CD14-positive monocyte (primary cell): ENCODE data around the gene TTC1. TPM values are rescaled to one million over a fixed set of nuclear protein-coding genes. Genes with fewer than 3 reads are reported as not detected.

Source experiments
- DNase-seq, 3 donors: peaks; one replicate each; pipeline ENCODE4 v3.0.0-alpha.2; 2011 to 2022
- H2AFZ ChIP-seq: 2 replicates; pipeline ENCODE4 v1.6.0; 2012; ENCODE audit warnings: mild to moderate bottlenecking, low read depth, low read length, inconsistent platforms; ENCODE audit not compliant: insufficient read depth, poor library complexity, severe bottlenecking
- H3K27ac ChIP-seq, 2 donors: 1 replicate in 1 of 2; 2 replicates in 1 of 2; pipeline ENCODE4 v1.5.1; 2012 to 2013; ENCODE audit warnings: low read length in 2 of 2, control low read depth in 1 of 2, inconsistent platforms in 1 of 2, low read depth in 1 of 2, mild to moderate bottlenecking in 1 of 2
- H3K27me3 ChIP-seq, 2 donors: one replicate each; pipeline versions ENCODE4 v1.6.0 to v1.6.1; 2011 to 2013; ENCODE audit warnings: low read length in 2 of 2; ENCODE audit not compliant: control insufficient read depth in 2 of 2, insufficient read depth in 2 of 2
- H3K36me3 ChIP-seq, 2 donors: replicated peaks in 1 of 2; 1 replicate in 1 of 2; 2 replicates in 1 of 2; pipeline versions ENCODE4 v1.5.1 to v1.6.1; 2012 to 2013; ENCODE audit warnings: low read length in 2 of 2, control low read depth in 1 of 2, inconsistent platforms in 1 of 2, mild to moderate bottlenecking in 1 of 2; ENCODE audit not compliant: insufficient read depth in 2 of 2, control insufficient read depth in 1 of 2
- H3K4me1 ChIP-seq, 2 donors: 1 replicate in 1 of 2; 2 replicates in 1 of 2; pipeline versions ENCODE4 v1.5.1 to v1.6.1; 2012 to 2013; ENCODE audit warnings: low read length in 2 of 2, control low read depth in 1 of 2, inconsistent platforms in 1 of 2, mild to moderate bottlenecking in 1 of 2, moderate library complexity in 1 of 2; ENCODE audit not compliant: insufficient read depth in 2 of 2, control insufficient read depth in 1 of 2
- H3K4me2 ChIP-seq: replicated peaks from 2 replicates; pipeline ENCODE3; 2012; ENCODE audit warnings: low read length, moderate library complexity, mild to moderate bottlenecking; ENCODE audit not compliant: poor library complexity, severe bottlenecking; ENCODE audit errors: extremely low read depth
- H3K4me3 ChIP-seq, 3 experiments: fragments of 200-600 bp in 1 of 3; sonication (generic) in 1 of 3; replicated peaks in 1 of 3; 1 replicate in 2 of 3; 2 replicates in 1 of 3; pipeline ENCODE4 v1.5.1; 2011 to 2013; ENCODE audit warnings: low read length in 3 of 3, mild to moderate bottlenecking in 3 of 3, control low read depth in 2 of 3, low read depth in 2 of 3, inconsistent platforms in 1 of 3, moderate library complexity in 1 of 3
- H3K79me2 ChIP-seq: 2 replicates; pipeline ENCODE4 v1.6.0; 2012; ENCODE audit warnings: mild to moderate bottlenecking, control low read depth, inconsistent platforms, low read length, moderate library complexity; ENCODE audit not compliant: insufficient read depth
- H3K9ac ChIP-seq: 2 replicates; pipeline ENCODE4 v1.6.0; 2017; ENCODE audit warnings: low read length, mild to moderate bottlenecking; ENCODE audit not compliant: insufficient read depth, poor library complexity, severe bottlenecking
- H3K9me3 ChIP-seq, 2 donors: replicated peaks in 1 of 2; 1 replicate in 1 of 2; 2 replicates in 1 of 2; pipeline versions ENCODE4 v1.5.1 to v1.6.1; 2012 to 2013; ENCODE audit warnings: low read length in 2 of 2, control low read depth in 1 of 2; ENCODE audit not compliant: control insufficient read depth in 1 of 2, insufficient read depth in 1 of 2
- H4K20me1 ChIP-seq: 2 replicates; pipeline ENCODE4 v1.6.0; 2012; ENCODE audit warnings: mild to moderate bottlenecking, low read length, control low read depth, moderate library complexity; ENCODE audit not compliant: insufficient read depth
- H3K27ac Mint-ChIP-seq, 7 donors: one replicate each; pipeline ENCODE4 v1.8.0; 2020; ENCODE audit warnings: mild to moderate bottlenecking in 7 of 7, mixed read lengths in 7 of 7, moderate library complexity in 6 of 7, inconsistent platforms in 2 of 7
- H3K27me3 Mint-ChIP-seq, 3 donors: one replicate each; pipeline ENCODE4 v1.8.0; 2021 to 2022; ENCODE audit warnings: low read depth in 3 of 3, mild to moderate bottlenecking in 3 of 3, mixed read lengths in 3 of 3, moderate library complexity in 3 of 3, inconsistent platforms in 1 of 3
- H3K36me3 Mint-ChIP-seq, 2 donors: one replicate each; pipeline ENCODE4 v1.8.0; 2020; ENCODE audit warnings: mixed read lengths in 2 of 2, inconsistent platforms in 1 of 2, mild to moderate bottlenecking in 1 of 2
- H3K4me1 Mint-ChIP-seq: one replicate; pipeline ENCODE4 v1.8.0; 2020; ENCODE audit warnings: mild to moderate bottlenecking, mixed read lengths
- H3K4me3 Mint-ChIP-seq, 2 donors: one replicate each; pipeline ENCODE4 v1.8.0; 2020; ENCODE audit warnings: mild to moderate bottlenecking in 2 of 2, mixed read lengths in 2 of 2, moderate library complexity in 1 of 2
- H3K9me3 Mint-ChIP-seq, 7 donors: one replicate each; pipeline ENCODE4 v1.8.0; 2020 to 2022; ENCODE audit warnings: mixed read lengths in 7 of 7, mild to moderate bottlenecking in 6 of 7, moderate library complexity in 6 of 7, inconsistent platforms in 2 of 7
- WGBS: methylation state at CpG from one replicate; pipeline ENCODE4 v1.1.5; 2013; ENCODE audit warnings: missing lambda C conversion rate; ENCODE audit not compliant: insufficient coverage; 5-methylcytosine and 5-hydroxymethylcytosine counted together
- intact Hi-C, 2 donors: fragments of 100-400 bp; cut with micrococcal nuclease; formaldehyde crosslinking; loops; one replicate each; pipeline versions ENCODE4 v1.15.0 to v1.15.1; 2023
- polyA plus RNA-seq, 3 donors: library from polyadenylated mRNA; depleted of rRNA in 1 of 3; unstranded in 2 of 3; stranded (reverse) in 1 of 3; fragments of 300-500 nt in 2 of 3; fragments of >200 nt in 1 of 3; fragmentation: Illumina TruSeq in 2 of 3; gene quantifications; 1 replicate in 2 of 3; 2 replicates in 1 of 3; pipeline ENCODE4 v1.2.3, GENCODE V29; 2012 to 2021
- TF ChIP-seq, protein P1 (sequence below): fragments of 200-600 bp; IDR thresholded peaks from one replicate; pipeline ENCODE4 v1.8.0; 2022; ENCODE audit warnings: antibody characterized with exemption, mild to moderate bottlenecking

TTC1 gene
- polyA plus RNA-seq, 3 donors, result 11.4 to 63.4 (median 63.0) TPM

DNA sequence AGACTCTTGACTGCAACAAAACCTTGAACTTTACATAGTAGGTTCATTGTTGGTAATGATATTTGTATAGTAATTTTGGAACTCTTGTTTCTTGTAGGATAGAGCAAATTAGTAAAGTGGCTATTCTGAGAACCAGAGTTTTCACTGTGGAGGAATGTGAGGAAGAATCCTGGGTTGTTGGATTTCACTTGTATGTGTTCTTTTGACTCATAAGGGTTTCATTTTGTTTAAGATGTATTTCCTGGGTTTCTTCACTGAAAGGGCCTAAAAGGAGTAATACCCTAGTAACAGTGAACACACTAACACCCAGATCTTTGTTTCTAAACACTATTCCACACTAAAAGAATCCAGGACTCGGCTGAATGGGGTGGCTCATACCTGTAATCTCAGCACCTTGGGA is 20.1 kb downstream of the TTC1 start:
- H3K4me1 ChIP-seq, result peaks cover 4 to 12% of the 10 kb centered on the region in 2 donors
- TF ChIP-seq, protein P1, sequence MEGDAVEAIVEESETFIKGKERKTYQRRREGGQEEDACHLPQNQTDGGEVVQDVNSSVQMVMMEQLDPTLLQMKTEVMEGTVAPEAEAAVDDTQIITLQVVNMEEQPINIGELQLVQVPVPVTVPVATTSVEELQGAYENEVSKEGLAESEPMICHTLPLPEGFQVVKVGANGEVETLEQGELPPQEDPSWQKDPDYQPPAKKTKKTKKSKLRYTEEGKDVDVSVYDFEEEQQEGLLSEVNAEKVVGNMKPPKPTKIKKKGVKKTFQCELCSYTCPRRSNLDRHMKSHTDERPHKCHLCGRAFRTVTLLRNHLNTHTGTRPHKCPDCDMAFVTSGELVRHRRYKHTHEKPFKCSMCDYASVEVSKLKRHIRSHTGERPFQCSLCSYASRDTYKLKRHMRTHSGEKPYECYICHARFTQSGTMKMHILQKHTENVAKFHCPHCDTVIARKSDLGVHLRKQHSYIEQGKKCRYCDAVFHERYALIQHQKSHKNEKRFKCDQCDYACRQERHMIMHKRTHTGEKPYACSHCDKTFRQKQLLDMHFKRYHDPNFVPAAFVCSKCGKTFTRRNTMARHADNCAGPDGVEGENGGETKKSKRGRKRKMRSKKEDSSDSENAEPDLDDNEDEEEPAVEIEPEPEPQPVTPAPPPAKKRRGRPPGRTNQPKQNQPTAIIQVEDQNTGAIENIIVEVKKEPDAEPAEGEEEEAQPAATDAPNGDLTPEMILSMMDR, result no peak
- peaks cover 34% of the 10 kb centered on the region for H4K20me1 ChIP-seq
- Mint-ChIP-seq H3K36me3 (peaks cover 52 to 77% of the 10 kb centered on the region in 2 donors), H3K27ac (no peak overlapping the region), H3K4me3 (no peak overlapping the region), H3K9me3 (no peaks in the 10 kb centered on the region), H3K4me1 (peaks cover 27% of the 10 kb centered on the region), H3K27me3 (no peaks in the 10 kb centered on the region)
- WGBS, result no CpG with 5 or more reads among the region's 1 CpG
- H3K36me3 ChIP-seq, result peaks cover 47 to 74% of the 10 kb centered on the region in 2 donors
- intact Hi-C loops, result no loop called here
- no peak overlapping the region for H3K27ac ChIP-seq
- no peak overlapping the region for H3K4me2 ChIP-seq
- no peaks in the 10 kb centered on the region for H3K9me3 ChIP-seq
- H2AFZ ChIP-seq, result no peak overlapping the region
- H3K27me3 ChIP-seq, result no peaks in the 10 kb centered on the region
- no peak overlapping the region for H3K9ac ChIP-seq
- no peak overlapping the region for H3K4me3 ChIP-seq
- peaks cover 34% of the 10 kb centered on the region for H3K79me2 ChIP-seq
- DNase-seq, result no peak

- Histone ChIP-seq H3K79me2 (peaks cover 29% of the 10 kb centered on the region), H3K9ac (no peak overlapping the region), H3K4me3 (no peak overlapping the region), H3K4me2 (no peak overlapping the region), H2AFZ (no peak overlapping the region), H3K4me1 (peaks cover 4 to 10% of the 10 kb centered on the region in 2 donors), H3K27me3 (no peaks in the 10 kb centered on the region), H3K36me3 (peaks cover 50 to 70% of the 10 kb centered on the region in 2 donors), H4K20me1 (peaks cover 30% of the 10 kb centered on the region), H3K9me3 (no peaks in the 10 kb centered on the region), H3K27ac (no peak overlapping the region)
- H3K27me3 Mint-ChIP-seq, result no peaks in the 10 kb centered on the region
- intact Hi-C loops, result no loop called here
- DNase-seq, result no peak
- H3K36me3 Mint-ChIP-seq, result peaks cover 51 to 71% of the 10 kb centered on the region in 2 donors
- no peaks in the 10 kb centered on the region for H3K9me3 Mint-ChIP-seq
- peaks cover 26% of the 10 kb centered on the region for H3K4me1 Mint-ChIP-seq
- no CpG with 5 or more reads among the region's 3 CpGs for WGBS
- H3K4me3 Mint-ChIP-seq, result no peak overlapping the region
- no peak overlapping the region for H3K27ac Mint-ChIP-seq
- TF ChIP-seq, protein P1, result no peak
Observed at GRCh38 chr5:160029540-160030139, 20.7 kb downstream of the TTC1 start.
